Retinal pigment epithelial cell (primary cell): ENCODE results near the gene PIK3C2G.

ENCODE experiments used
- DNase-seq: peaks from one replicate; pipeline ENCODE4 v3.0.0-alpha.2; 2010; ENCODE audit warnings: low read depth
- H3K4me3 ChIP-seq: 2 replicates; pipeline ENCODE4 v1.5.1; 2011; ENCODE audit warnings: mild to moderate bottlenecking, low read length, control low read depth, moderate library complexity
- TF ChIP-seq, protein P1 (sequence below): conservative IDR thresholded peaks from 2 replicates; pipeline ENCODE4 v1.5.1; 2011; ENCODE audit warnings: low read depth, low read length, control low read depth, inconsistent platforms

Gene PIK3C2G

DNA sequence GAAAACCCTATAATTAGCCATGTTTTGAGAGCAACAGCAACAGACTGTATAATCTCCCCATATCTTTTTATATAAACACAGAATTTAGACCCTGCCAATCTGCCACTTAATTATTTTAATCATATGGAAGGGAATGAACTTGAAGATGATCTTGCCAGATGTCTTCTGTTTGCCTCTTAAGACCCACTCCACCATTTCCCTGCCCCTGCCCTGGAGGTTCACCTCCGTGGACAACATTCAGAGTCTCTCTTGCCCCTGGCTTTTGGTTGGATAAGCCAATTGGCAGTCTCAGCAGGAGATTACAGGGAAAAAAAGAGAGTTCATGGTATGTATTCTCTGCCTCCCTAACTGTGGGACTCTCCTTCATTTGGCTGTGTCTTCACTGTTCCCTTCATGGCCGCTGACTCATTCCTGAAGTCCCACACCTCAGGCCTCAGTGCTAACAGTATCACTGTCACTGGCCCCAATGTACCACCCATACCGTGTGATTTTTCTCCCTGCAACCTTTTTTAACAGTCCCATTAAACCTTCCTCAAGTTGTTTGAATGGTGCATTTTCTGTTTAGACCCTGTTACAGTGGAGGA, 184.8 kb downstream of the PIK3C2G start:
- DNase-seq, result no peak
- TF ChIP-seq, protein P1, sequence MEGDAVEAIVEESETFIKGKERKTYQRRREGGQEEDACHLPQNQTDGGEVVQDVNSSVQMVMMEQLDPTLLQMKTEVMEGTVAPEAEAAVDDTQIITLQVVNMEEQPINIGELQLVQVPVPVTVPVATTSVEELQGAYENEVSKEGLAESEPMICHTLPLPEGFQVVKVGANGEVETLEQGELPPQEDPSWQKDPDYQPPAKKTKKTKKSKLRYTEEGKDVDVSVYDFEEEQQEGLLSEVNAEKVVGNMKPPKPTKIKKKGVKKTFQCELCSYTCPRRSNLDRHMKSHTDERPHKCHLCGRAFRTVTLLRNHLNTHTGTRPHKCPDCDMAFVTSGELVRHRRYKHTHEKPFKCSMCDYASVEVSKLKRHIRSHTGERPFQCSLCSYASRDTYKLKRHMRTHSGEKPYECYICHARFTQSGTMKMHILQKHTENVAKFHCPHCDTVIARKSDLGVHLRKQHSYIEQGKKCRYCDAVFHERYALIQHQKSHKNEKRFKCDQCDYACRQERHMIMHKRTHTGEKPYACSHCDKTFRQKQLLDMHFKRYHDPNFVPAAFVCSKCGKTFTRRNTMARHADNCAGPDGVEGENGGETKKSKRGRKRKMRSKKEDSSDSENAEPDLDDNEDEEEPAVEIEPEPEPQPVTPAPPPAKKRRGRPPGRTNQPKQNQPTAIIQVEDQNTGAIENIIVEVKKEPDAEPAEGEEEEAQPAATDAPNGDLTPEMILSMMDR, result no peak
- H3K4me3 ChIP-seq, result no peak overlapping the region

DNA sequence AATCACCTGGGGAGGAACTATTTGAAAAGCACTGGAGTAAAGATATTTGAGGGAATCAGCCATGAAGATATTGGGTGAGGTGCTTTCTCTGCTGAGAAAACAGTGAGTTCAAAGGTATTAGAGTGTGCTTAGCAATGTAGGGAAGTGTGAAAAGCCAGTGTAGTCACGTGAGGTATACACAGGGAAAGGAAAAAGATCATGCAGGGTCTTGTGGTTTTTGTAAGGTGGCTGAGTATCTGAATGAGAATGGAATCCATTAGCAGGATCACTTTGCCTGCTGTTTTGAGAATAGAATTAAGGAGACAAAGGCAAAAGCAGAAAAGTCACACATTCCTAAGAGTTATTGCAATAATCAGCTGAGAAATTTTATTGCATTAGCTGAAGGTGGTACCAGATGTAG, 193.0 kb downstream of the PIK3C2G start:
- no peak overlapping the region for H3K4me3 ChIP-seq
- DNase-seq, result peak; percentile 55
- TF ChIP-seq, protein P1, result no peak

DNA sequence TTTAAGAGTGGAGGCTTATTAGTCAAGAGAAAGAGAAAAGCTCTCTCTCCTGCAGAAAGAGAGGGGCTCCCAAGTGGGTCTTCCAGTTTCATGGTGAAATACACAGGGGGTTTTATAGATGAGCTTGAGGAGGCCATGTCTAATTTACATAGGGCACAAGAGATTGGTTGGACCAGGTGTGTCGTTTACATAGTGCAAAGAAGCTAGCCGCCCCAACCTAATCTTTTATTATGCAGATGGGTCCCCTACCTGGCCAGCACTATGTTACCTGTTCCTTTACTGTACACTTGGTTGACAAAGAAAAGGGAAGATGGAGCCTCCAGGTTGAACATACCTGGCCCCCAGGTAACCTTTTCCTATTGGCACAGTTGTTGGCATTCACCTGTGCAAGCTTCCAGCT, 195.0 kb downstream of the PIK3C2G start:
- no peak for DNase-seq
- no peak overlapping the region for H3K4me3 ChIP-seq
- TF ChIP-seq, protein P1, result no peak

DNA sequence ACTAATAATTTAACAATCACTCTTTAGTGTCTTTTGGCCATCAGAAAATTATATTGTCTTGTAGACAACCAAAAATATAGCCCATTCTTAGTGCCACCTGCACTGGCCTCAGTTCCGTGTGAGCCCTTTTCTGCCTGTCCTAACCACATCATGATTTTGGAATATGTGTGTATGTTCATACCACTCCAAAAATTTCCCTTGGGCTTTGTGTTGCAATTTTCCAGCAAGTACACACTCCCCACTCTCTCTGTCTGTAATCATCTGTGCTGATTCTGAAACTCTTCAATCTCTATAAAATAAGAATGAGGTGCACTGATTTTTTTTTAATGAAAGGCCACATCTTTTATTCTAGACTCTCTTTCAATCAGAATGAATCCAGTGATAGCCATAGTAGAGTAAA, 196.0 kb downstream of the PIK3C2G start:
- TF ChIP-seq, protein P1, result no peak
- no peak for DNase-seq
- no peak overlapping the region for H3K4me3 ChIP-seq

DNA sequence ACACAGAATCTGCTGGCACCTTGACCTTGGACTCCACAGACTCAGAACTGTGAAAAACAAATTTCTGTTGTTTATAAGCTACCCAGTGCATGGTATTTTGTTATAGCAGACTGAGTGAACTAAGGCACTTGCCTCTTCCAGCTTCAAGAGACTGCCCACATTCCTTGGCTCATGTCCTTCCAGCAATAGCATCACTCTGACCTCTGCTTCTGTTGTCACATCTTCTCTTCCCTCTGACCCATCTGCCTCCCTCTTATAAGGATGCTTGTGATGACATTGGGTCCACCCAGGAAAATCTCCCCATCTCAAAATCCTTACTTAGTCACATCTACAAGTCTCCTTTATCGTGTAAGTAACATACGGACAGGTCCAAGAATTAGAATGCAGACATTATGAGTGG, 200.4 kb downstream of the PIK3C2G start:
- DNase-seq, result no peak
- no peak overlapping the region for H3K4me3 ChIP-seq
- TF ChIP-seq, protein P1, result no peak

DNA sequence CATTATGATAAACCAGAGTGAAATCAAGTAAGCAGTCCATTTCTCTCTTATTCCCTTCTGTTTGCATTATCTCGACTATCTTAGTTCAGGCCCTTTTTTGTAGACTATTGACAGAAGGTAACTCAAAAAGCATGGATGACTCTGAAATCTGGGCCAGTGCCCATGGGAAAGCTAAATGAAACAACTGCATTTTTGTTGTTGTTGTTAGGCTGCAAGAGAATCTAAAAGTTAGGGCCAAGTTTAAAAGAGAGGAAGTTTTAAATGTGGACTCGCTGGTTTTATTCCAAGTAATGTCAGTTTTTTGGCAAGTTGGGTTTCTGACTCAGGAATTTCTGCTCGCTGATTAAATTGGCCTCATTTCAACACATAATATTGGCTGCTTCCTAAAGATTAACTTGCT, 201.1 kb downstream of the PIK3C2G start:
- no peak overlapping the region for H3K4me3 ChIP-seq
- TF ChIP-seq, protein P1, result no peak
- peak; percentile 53 for DNase-seq

DNA sequence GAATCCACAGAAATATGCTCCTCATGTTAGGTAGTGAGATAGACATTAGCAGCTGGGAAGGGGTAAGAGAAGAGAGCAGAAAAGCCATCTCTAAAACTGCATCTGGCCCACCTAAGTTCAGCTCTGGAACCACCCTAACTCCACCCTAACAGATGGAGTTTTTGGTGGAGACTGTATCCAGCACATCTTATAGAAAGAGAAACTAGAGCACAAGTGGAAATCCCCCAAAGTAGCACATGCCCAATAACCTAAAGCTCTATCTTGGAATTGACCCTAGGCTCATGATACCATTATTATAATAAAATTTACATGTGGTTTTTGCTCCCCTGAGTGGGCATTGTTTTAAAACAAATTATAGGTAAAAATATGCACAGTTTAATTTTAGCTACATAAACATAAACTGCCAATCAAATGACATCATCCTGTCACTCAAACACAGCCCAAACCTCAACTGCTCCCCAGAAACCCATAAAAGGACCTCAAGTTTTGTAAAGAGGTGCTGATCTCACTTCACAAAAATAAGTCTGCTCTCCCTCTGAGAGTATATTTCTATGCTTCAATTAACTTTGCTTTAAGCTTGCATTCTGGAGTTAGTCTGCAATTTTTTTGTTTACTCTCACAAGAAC, 206.4 kb downstream of the PIK3C2G start:
- DNase-seq, result no peak
- TF ChIP-seq, protein P1, result no peak

More for the DNA sequence above, 206.4 kb downstream of the PIK3C2G start:
- H3K4me3 ChIP-seq, result no peak overlapping the region
